GM12878 (cell line): ENCODE data around the gene FUCA2. TPM values are rescaled to one million over a fixed set of nuclear protein-coding genes. Genes with fewer than 3 reads are reported as not detected.

Source experiments
- ASH2L ChIP-seq: fragments of 300-600, 200-600 bp; sonication (generic); IDR thresholded peaks from 2 replicates; pipeline ENCODE4 v1.6.1; 2017; ENCODE audit warnings: low read depth, mild to moderate bottlenecking, borderline replicate concordance
- CEBPZ ChIP-seq: fragments of 150-350 bp; IDR thresholded peaks from 2 replicates; pipeline ENCODE4 v1.6.1; 2016; ENCODE audit warnings: low read depth, low read length
- CTCF ChIP-seq, 3 experiments: IDR thresholded peaks in 2 of 3; conservative IDR thresholded peaks in 1 of 3; 2 replicates each; pipeline ENCODE4 v1.5.1; 2011; ENCODE audit warnings: low read depth in 3 of 3, low read length in 3 of 3, mild to moderate bottlenecking in 3 of 3, control low read depth in 2 of 3, moderate library complexity in 2 of 3, inconsistent platforms in 1 of 3, mixed read lengths in 1 of 3; ENCODE audit not compliant: control insufficient read depth in 2 of 3, insufficient read depth in 1 of 3; ENCODE audit errors: extremely low read depth in 1 of 3
- E2F8 ChIP-seq: fragments of 450-650 bp; IDR thresholded peaks from 2 replicates; pipeline ENCODE4 v1.6.1; 2018; ENCODE audit warnings: mild to moderate bottlenecking, low read depth, moderate library complexity; ENCODE audit not compliant: partially characterized antibody
- EED ChIP-seq: sonication (generic); IDR thresholded peaks from 2 replicates; pipeline ENCODE4 v1.6.1; 2016; ENCODE audit warnings: antibody characterized with exemption, low read depth
- ELK1 ChIP-seq: IDR thresholded peaks from 2 replicates; pipeline ENCODE4 v1.6.1; 2012; ENCODE audit warnings: low read depth, low read length, improper control_type of control experiment
- MAX ChIP-seq: IDR thresholded peaks from 2 replicates; pipeline ENCODE4 v1.6.1; 2012; ENCODE audit warnings: low read depth, low read length, improper control_type of control experiment
- MYB ChIP-seq: fragments of 150-350 bp; IDR thresholded peaks from 2 replicates; pipeline ENCODE4 v1.6.1; 2014; ENCODE audit warnings: mild to moderate bottlenecking, low read depth, low read length, borderline replicate concordance
- NR2F1 ChIP-seq: fragments of 450-650 bp; conservative IDR thresholded peaks from 2 replicates; pipeline ENCODE4 v1.6.1; 2017; ENCODE audit warnings: mild to moderate bottlenecking
- POLR2AphosphoS5 ChIP-seq: IDR thresholded peaks from 2 replicates; pipeline ENCODE4 v1.6.1; 2011; ENCODE audit warnings: mild to moderate bottlenecking, low read length, inconsistent platforms
- SMAD5 ChIP-seq: IDR thresholded peaks from 2 replicates; pipeline ENCODE4 v1.6.1; 2016; ENCODE audit warnings: antibody characterized with exemption, low read depth
- SMC3 ChIP-seq: IDR thresholded peaks from 2 replicates; pipeline ENCODE4 v1.6.1; 2011; ENCODE audit warnings: low read length, improper control_type of control experiment, borderline replicate concordance
- STAT1 ChIP-seq: fragments of 450-650 bp; conservative IDR thresholded peaks from 2 replicates; pipeline ENCODE4 v1.6.1; 2014; ENCODE audit warnings: antibody characterized with exemption, mild to moderate bottlenecking
- TAF1 ChIP-seq: IDR thresholded peaks from 2 replicates; pipeline ENCODE4 v1.6.1; 2011; ENCODE audit warnings: mild to moderate bottlenecking, low read depth, low read length, borderline replicate concordance
- TBL1XR1 ChIP-seq: IDR thresholded peaks from 2 replicates; pipeline ENCODE4 v1.6.1; 2012; ENCODE audit warnings: low read depth, low read length, improper control_type of control experiment
- USF2 ChIP-seq: IDR thresholded peaks from 2 replicates; pipeline ENCODE4 v1.6.1; 2011; ENCODE audit warnings: low read depth, low read length, improper control_type of control experiment, borderline replicate concordance
- WRNIP1 ChIP-seq: IDR thresholded peaks from 2 replicates; pipeline ENCODE4 v1.6.1; 2011; ENCODE audit warnings: low read depth, low read length, improper control_type of control experiment, borderline replicate concordance
- polyA plus RNA-seq, 11 experiments: library from polyadenylated mRNA; depleted of rRNA in 4 of 11; unstranded in 6 of 11; stranded (reverse) in 5 of 11; fragments of >200 nt; fragmentation: Nextera tagmentation in 4 of 11; fragmentation: Illumina TruSeq in 1 of 11; extraction: Ambion mirVana in 4 of 11; extraction: Trizol in 1 of 11; gene quantifications; 1 replicate in 1 of 11; 2 replicates in 10 of 11; pipeline versions ENCODE4 v1.2.1 to v1.2.3, GENCODE V29; 2011 to 2016; ENCODE audit warnings: inconsistent platforms in 2 of 11, missing spikeins in 2 of 11, low read depth in 1 of 11
- total RNA-seq, 4 experiments: library from RNA; depleted of rRNA in 3 of 4; stranded (reverse); fragments of >200 nt in 3 of 4; fragmentation: Illumina TruSeq in 1 of 4; extraction: Trizol in 1 of 4; gene quantifications; 2 replicates each; pipeline versions ENCODE4 v1.2.1 to v1.2.3, GENCODE V29; 2013 to 2021

The FUCA2 gene
- total and polyA plus RNA-seq, 10 of the 15 experiments (the other 5 are each of a cell fraction or from before 2014, with no cell fraction given), result 5.7 to 36.2 (median 21.5) TPM

- TF ChIP-seq SMC3 (peak; percentile 5; the same call in 1 of the 2 replicates), USF2 (no peak), TAF1 (peak; percentile 96), E2F8 (peak; percentile 33), ELK1 (peak; percentile 74), MYB (0 out of 2 replicates have a peak, but pooled peaks have one; percentile 11), CTCF (IDR thresholded peaks at IDR 0.05 in 2 of 3, conservative IDR thresholded peaks at IDR 0.05 in 1 of 3; ENCODE audit: control insufficient read depth in 2 of 3, extremely low read depth in 1 of 3, insufficient read depth in 1 of 3, low read depth in 3 of 3, low read length in 3 of 3) (no peak), EED (peak; percentile 26; the same call in 1 of the 2 replicates), STAT1 (peak; percentile 94), POLR2AphosphoS5 (peak; percentile 86), CEBPZ (peak; percentile 35; the same call in 1 of the 2 replicates), TBL1XR1 (peak; percentile 74; the same call in 1 of the 2 replicates), SMAD5 (peak; percentile 75; the same call in 1 of the 2 replicates), WRNIP1 (no peak), ASH2L (peak; percentile 91; the same call in 1 of the 2 replicates), MAX (peak; percentile 74; the same call in 1 of the 2 replicates), NR2F1 (peak; percentile 34)
These were observed 60.8 kb downstream of the FUCA2 start, which contains the start of the genes ADAT2 and PEX3 (continued) for GRCh38 chr6:143450453-143451371.
